ENCODE measurements around the gene STIM2. TPM values are rescaled to one million over a fixed set of nuclear protein-coding genes. Genes with fewer than 3 reads are reported as not detected.

STIM2 gene
- total and polyA plus RNA-seq, 2 of the 4 experiments (the other 2 are of a cell fraction), result 16.1 to 27.6 TPM

- H4K5ac ChIP-seq (ENCODE audit: low read depth, low read length), result no peak overlapping the region
- H3K9me3 ChIP-seq (ENCODE audit: control insufficient read depth, insufficient read depth, low read length), result no peaks in the 10 kb centered on the region
- H3K4me1 ChIP-seq (ENCODE audit: control insufficient read depth, insufficient read depth, low read length), result no peaks in the 10 kb centered on the region
- H3K9me1 ChIP-seq (ENCODE audit: insufficient read depth, low read length), result no peaks in the 10 kb centered on the region; the same call in 1 of the 2 replicates
- intact Hi-C loops (cut with micrococcal nuclease), result no loop called here
- H4K91ac ChIP-seq (ENCODE audit: insufficient read depth, low read depth, low read length), result no peak overlapping the region
- no TSS peak for BruUV-seq (replicated peaks)
- no peak overlapping the region for H2BK120ac ChIP-seq (ENCODE audit: low read depth, low read length)
- H4K8ac ChIP-seq (ENCODE audit: low read depth in 2 of 2, low read length in 2 of 2), result no peak overlapping the region
- no peak overlapping the region for H3K4me3 ChIP-seq (ENCODE audit: insufficient read depth, low read depth, low read length)
- peaks cover 13 to 18% of the 10 kb centered on the region in 2 experiments; a peak in 3 of 4 replicates for H3K79me1 ChIP-seq (ENCODE audit: low read depth in 1 of 2, low read length in 2 of 2)
- WGBS, 2 experiments (ENCODE audit: extremely low coverage in 2 of 2, insufficient read length in 1 of 2), result no CpG with 5 or more reads among the region's 5 CpGs
- H2BK20ac ChIP-seq (ENCODE audit: low read depth, low read length), result no peak overlapping the region
- H3K27ac ChIP-seq (ENCODE audit: insufficient read depth, low read length), result no peak overlapping the region
- no peak overlapping the region for H2AK9ac ChIP-seq (replicated peaks; ENCODE audit: low read depth, low read length, poor library complexity)
- DNase-seq (no peak), ATAC-seq (ENCODE audit: low read depth) (no peak)
- no peak overlapping the region for H2BK15ac ChIP-seq (ENCODE audit: low read depth, low read length)
- H2AFZ ChIP-seq (replicated peaks; ENCODE audit: low read length, poor library complexity), result no peak overlapping the region
- H3K27me3 ChIP-seq (ENCODE audit: control insufficient read depth, insufficient read depth, low read length), result no peaks in the 10 kb centered on the region
- POLR2A ChIA-PET (ENCODE audit: unreplicated experiment), result no interaction called here
- in situ Hi-C loops (cut with MboI; ENCODE audit: low sequenced_read_pairs), result no loop called here
- no peak overlapping the region for H2BK5ac ChIP-seq (ENCODE audit: low read depth, low read length, poor library complexity, severe bottlenecking)
- H2AK5ac ChIP-seq (ENCODE audit: low read depth, low read length), result no peak overlapping the region
- H4K20me1 ChIP-seq (ENCODE audit: insufficient read depth, low read length), result no peaks in the 10 kb centered on the region
- no peak overlapping the region for H3K4me2 ChIP-seq (ENCODE audit: low read depth, low read length)
- no peak for TF ChIP-seq MAFK (IDR thresholded peaks at IDR 0.05; ENCODE audit: low read depth, low read length)
- no peak for TF ChIP-seq CHD1 (IDR thresholded peaks at IDR 0.05; ENCODE audit: low read depth, low read length)
- no peak for TF ChIP-seq RAD21 (IDR thresholded peaks at IDR 0.05; ENCODE audit: low read length)
- no peak for TF ChIP-seq POLR2A (IDR thresholded peaks at IDR 0.05; ENCODE audit: low read depth, low read length)
- TF ChIP-seq RCOR1 (IDR thresholded peaks at IDR 0.05; ENCODE audit: insufficient replicate concordance, low read length), result no peak
- TF ChIP-seq, protein P1, sequence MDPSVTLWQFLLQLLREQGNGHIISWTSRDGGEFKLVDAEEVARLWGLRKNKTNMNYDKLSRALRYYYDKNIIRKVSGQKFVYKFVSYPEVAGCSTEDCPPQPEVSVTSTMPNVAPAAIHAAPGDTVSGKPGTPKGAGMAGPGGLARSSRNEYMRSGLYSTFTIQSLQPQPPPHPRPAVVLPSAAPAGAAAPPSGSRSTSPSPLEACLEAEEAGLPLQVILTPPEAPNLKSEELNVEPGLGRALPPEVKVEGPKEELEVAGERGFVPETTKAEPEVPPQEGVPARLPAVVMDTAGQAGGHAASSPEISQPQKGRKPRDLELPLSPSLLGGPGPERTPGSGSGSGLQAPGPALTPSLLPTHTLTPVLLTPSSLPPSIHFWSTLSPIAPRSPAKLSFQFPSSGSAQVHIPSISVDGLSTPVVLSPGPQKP (IDR thresholded peaks at IDR 0.05; ENCODE audit: borderline replicate concordance, low read depth, low read length), result no peak
- no peak for TF ChIP-seq FOS (IDR thresholded peaks at IDR 0.05; ENCODE audit: low read depth, low read length)
- TF ChIP-seq USF2 (IDR thresholded peaks at IDR 0.05; ENCODE audit: low read depth, low read length), result no peak
- TF ChIP-seq SMC3 (IDR thresholded peaks at IDR 0.05; ENCODE audit: low read depth, low read length), result no peak
- no peak for TF ChIP-seq NFE2L2 (IDR thresholded peaks at IDR 0.05; ENCODE audit: low read depth, low read length)
- TF ChIP-seq CEBPB (IDR thresholded peaks at IDR 0.05; ENCODE audit: low read depth, low read length), result no peak
- TF ChIP-seq, protein P2, sequence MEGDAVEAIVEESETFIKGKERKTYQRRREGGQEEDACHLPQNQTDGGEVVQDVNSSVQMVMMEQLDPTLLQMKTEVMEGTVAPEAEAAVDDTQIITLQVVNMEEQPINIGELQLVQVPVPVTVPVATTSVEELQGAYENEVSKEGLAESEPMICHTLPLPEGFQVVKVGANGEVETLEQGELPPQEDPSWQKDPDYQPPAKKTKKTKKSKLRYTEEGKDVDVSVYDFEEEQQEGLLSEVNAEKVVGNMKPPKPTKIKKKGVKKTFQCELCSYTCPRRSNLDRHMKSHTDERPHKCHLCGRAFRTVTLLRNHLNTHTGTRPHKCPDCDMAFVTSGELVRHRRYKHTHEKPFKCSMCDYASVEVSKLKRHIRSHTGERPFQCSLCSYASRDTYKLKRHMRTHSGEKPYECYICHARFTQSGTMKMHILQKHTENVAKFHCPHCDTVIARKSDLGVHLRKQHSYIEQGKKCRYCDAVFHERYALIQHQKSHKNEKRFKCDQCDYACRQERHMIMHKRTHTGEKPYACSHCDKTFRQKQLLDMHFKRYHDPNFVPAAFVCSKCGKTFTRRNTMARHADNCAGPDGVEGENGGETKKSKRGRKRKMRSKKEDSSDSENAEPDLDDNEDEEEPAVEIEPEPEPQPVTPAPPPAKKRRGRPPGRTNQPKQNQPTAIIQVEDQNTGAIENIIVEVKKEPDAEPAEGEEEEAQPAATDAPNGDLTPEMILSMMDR (conservative IDR thresholded peaks at IDR 0.05; ENCODE audit: low read depth, low read length), result no peak
- no peak for TF ChIP-seq BHLHE40 (IDR thresholded peaks at IDR 0.05; ENCODE audit: low read depth, low read length)
- no peak for TF ChIP-seq MXI1 (IDR thresholded peaks at IDR 0.05; ENCODE audit: borderline replicate concordance, low read depth, low read length)
- no peak for TF ChIP-seq RFX5 (IDR thresholded peaks at IDR 0.05; ENCODE audit: low read depth, low read length)
- no peak for TF ChIP-seq MAZ (IDR thresholded peaks at IDR 0.05; ENCODE audit: borderline replicate concordance, low read depth, low read length)
- no peak overlapping the region for H3K4ac ChIP-seq (ENCODE audit: low read depth, low read length)
- dilution Hi-C loops (cut with HindIII; ENCODE audit: low sequenced_read_pairs, unreplicated experiment), result no loop called here
- H3K56ac ChIP-seq (ENCODE audit: extremely low read depth, insufficient read depth, low read length), result no peak overlapping the region
- CTCF ChIA-PET, result no interaction called here
- no peak overlapping the region for H3K23ac ChIP-seq (ENCODE audit: low read depth, low read length)
- no peak overlapping the region for H3K14ac ChIP-seq (replicated peaks; ENCODE audit: low read depth, low read length)
- H3K9ac ChIP-seq (ENCODE audit: low read depth, low read length), result no peak overlapping the region
- H3K36me3 ChIP-seq (ENCODE audit: control insufficient read depth, insufficient read depth, low read length), result no peaks in the 10 kb centered on the region
- H3K18ac ChIP-seq (ENCODE audit: low read depth, low read length), result no peak overlapping the region
Observed at GRCh38 chr4:26943391-26943790, 82.8 kb downstream of the STIM2 start.
